GM12874 (cell line): Measurements from ENCODE around the gene FAM50B.

Experiments
- TF ChIP-seq, protein P1 (sequence below): IDR thresholded peaks from 2 replicates; pipeline ENCODE4 v1.5.1; 2011; ENCODE audit warnings: low read depth, mild to moderate bottlenecking, control low read depth, low read length, moderate library complexity; ENCODE audit not compliant: insufficient read depth

The FAM50B gene

DNA sequence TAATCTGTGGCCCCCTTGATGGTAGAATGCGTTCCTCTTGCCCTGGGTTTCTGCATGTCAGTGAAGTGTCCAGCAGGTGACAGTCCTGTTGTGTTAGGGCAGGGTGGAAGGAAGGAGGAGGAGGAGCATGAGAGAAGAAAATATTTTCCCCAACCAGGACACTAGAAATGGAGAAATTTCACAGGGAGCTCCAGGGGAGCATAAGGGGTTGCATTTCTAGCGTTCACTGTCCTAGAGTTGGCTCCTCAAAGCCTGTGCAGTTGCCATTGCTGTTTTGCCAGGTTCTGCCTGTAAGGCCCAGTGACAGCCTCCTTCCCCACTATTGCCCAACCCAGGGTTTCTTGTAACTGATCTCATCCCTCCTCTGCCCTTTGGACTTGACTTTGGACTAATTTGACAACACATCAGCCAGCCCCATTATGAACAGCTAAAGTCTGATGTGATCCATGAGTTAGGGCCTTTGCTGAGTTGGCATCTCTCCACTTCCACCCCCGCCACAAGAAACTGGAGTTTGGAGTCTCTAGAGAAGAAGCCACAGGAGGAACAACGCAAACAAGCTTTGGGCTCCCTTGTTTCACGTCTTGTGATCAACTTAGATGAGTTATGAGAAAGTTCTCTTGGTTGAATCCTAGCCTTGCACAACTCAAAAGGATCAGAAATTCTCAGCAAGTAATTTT lies 14.0 kb upstream of the FAM50B start:
- TF ChIP-seq, protein P1, sequence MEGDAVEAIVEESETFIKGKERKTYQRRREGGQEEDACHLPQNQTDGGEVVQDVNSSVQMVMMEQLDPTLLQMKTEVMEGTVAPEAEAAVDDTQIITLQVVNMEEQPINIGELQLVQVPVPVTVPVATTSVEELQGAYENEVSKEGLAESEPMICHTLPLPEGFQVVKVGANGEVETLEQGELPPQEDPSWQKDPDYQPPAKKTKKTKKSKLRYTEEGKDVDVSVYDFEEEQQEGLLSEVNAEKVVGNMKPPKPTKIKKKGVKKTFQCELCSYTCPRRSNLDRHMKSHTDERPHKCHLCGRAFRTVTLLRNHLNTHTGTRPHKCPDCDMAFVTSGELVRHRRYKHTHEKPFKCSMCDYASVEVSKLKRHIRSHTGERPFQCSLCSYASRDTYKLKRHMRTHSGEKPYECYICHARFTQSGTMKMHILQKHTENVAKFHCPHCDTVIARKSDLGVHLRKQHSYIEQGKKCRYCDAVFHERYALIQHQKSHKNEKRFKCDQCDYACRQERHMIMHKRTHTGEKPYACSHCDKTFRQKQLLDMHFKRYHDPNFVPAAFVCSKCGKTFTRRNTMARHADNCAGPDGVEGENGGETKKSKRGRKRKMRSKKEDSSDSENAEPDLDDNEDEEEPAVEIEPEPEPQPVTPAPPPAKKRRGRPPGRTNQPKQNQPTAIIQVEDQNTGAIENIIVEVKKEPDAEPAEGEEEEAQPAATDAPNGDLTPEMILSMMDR = no peak

DNA sequence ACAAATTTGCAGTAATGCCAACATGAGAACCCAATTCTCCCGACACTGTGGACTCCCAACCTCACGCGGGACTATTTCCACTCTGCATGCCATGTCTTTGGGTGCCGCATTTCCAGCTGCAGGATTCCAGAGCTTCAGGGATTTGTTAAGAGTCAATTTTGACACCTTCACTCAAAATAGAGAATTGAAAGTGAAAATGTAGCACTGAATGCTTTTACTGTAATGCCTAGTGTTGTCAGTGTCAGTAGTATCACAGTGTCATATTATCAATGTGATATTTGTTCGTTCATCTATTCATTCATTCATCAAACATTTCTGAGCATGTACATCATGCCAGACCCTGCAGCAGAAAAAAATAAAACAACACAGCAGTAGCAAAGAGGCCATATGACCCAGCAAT lies 13.4 kb upstream of the FAM50B start:
- TF ChIP-seq, protein P1 = no peak

DNA sequence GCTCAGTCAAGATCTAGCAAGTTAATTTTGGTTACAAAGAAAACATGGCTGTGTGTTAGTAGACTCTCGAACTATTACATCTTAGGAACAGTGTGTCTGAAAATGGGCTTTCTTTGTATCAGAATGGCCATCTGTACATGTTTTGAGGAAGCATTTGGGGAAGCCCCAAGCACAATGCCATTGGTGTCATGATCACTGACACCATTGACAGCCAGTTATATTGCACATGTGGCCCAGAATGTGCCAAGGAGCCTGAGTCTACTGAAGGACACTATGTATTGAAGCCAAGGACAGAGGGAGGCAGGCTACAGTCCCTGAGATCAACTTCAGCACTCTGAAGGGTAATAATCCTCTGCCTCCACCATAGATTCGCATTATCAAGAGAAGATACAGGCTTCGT lies 12.6 kb upstream of the FAM50B start:
- TF ChIP-seq, protein P1 = no peak

DNA sequence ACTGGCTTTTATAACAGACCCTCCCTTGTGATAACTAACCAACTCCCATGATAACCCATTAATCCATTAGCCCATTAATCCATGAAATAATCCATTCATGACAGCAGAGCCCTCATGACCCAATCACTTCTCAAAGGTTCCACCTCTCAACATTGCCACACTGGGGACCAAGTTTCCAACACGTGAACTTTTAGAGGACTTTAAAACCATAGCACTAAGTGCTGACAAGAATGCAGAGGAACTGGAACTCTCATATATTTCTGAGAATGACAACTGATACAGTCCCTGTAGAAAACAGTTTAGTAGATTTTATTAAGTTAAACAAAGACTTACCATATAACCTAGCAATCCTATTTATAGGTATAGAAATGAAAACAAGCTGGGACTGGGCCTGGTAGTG lies 11.4 kb upstream of the FAM50B start:
- TF ChIP-seq, protein P1 = no peak

DNA sequence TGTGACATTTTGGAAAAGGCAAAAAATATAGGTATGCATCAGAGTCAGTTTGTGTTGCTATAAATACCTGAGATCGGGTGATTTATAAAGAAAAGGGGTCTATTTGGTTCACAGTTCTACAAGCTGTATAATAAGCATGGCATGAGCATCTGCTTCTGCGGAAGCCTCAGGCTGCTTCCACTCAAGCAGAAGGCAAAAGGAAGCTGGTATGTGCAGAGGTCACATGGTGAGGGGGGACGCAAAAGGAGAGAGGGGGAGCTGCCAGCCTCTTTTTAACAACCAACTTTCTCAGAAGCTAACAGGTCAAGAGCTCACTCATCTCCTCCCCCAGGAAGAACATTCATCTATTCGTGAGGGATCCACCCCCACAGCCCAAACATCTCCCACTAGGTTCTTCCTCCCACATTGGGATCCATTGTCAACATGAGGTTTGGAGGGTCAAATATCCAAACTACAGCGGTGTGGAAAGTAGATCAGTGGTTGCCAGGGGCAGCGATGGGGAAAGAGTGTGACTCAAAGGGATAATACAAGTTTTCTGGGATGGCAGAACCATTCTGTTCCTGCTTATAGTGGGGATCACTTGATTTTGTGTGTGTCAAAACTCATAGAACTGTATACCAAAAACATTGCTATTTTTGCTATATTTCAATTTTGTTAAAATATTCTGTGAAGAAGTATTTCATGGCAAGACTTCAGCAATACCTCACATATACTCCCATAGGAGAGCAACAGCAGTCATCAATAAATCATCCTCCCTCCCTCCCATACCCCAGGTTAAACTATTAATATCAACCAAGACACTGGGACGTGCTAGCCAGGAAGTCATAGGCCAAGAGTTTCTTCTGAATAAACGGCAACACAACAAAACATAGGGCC lies 9.9 kb upstream of the FAM50B start:
- TF ChIP-seq, protein P1 = no peak

DNA sequence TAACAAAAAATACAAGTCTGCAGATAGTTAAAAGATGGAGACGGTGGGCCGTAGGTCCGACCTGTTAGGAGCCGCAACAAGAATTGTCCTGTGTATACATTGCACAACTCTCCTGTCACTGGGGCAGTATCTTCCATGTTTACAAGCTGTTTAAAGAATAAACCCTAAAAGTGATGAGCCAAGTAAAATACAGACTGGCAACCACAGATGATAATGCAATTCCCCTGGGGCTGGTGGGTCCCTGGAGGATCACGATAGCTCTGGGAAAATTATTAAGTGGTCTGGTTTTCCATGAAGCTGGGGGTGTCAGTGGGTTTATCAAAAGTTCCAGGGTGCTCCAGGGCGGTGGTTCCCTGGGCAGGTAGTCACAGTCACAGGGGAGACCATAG lies 8.1 kb upstream of the FAM50B start:
- TF ChIP-seq, protein P1 = no peak

DNA sequence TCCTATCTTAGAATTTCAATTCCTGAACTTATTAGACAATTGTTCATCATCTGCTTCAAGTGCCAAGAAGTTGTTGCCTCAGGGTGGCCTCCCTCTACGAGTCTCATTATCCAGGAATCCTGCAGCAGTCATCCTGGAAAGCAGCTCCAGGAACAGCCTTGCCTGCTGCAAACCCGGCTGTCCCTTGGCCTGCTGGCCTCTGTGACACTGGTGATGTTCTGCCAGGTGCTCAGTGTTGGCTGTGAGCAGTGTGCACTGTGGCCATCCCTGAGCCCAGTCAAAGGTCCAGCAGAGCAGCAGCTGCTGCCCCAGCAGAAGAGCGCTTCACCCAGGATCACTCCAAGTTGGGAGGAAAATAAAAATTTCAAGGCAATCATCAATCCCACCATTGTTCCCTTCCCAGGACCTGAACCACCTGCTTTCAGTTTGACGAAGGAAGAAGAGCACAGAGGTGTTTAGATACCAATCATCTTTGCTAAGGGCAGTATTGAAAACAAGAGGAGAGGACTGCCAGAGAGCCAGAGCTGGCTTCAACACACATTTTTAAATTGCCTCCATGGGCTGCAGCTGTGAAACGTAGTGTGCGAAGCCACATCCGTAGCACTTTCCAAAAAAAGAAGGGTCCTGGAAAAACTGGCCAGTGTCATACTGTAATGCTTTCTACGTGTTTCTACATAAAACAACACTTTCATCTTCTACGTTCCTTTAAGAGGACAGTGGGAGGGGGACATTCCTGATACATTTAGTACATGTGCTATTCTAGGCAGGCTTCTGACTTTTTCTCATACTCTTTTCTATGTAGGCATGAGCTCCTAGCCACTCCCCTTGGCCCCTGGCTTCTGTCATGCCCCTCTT lies 7.2 kb upstream of the FAM50B start:
- TF ChIP-seq, protein P1 = no peak
